NCI-H460 (cell line): ENCODE data around the gene TENM3. TPM values are rescaled to one million over a fixed set of nuclear protein-coding genes. Genes with fewer than 3 reads are reported as not detected.

ENCODE experiments used
- DNase-seq: peaks from one replicate; pipeline ENCODE4 v3.0.0-alpha.2; 2016; ENCODE audit warnings: low read depth; ENCODE audit errors: extremely low read depth
- total RNA-seq: library from RNA; depleted of rRNA; stranded (reverse); fragments of >200 nt; shearing (Covaris generic); gene quantifications from 2 replicates; pipeline ENCODE4 v1.2.3, GENCODE V29; 2014

TENM3 gene
- total RNA-seq, 1 experiment from 2014 or later = 13.8 TPM

- no peak for DNase-seq
Observed at GRCh38 chr4:182495031-182495430, 251.8 kb downstream of the TENM3 start.

- no peak for DNase-seq
Observed at GRCh38 chr4:182495645-182496385, 252.6 kb downstream of the TENM3 start.

GRCh38 chr4:182496408-182496807 lies 253.2 kb downstream of the TENM3 start:
- no peak for DNase-seq

DNA sequence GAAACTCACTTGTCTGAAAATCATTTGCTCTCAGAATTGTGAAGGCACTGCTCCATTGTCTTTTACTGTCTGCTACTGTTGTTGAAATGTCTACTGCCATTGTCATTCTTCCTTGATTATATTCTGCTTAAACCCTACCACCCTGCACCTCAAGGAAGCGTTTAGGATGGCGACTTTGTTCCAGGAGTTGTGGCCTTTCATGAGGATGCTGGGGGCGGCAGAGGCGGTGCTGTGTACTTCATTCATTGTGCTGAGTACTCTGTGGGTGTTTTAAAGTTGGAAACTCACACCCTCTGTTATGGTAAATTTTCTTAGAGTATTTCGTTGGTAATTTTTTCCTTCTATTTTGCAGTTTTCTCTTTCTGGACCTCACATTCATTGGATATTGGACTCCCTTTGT lies 258.9 kb downstream of the TENM3 start:
- DNase-seq = no peak

DNA sequence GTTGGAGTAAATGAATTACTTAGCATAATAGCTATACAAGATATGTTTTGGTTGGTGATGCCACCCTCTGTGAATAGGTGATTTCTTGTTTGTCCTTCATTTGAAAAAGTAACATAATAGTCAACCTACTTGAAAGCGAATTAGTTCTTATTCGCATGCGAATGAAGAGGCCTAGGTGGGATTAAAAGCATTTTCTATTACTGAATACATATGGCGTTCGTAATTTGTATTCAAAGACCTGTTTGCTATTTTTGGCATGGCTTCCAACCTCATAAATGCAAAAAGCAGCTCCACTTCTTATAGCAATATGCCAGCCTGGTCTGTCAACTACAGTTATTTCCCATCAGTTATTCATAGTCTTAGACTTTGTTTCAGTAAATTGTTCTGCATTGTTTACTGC lies 261.3 kb downstream of the TENM3 start:
- DNase-seq = no peak

- DNase-seq = no peak
Observed at GRCh38 chr4:182507805-182508204, 264.6 kb downstream of the TENM3 start.

DNA sequence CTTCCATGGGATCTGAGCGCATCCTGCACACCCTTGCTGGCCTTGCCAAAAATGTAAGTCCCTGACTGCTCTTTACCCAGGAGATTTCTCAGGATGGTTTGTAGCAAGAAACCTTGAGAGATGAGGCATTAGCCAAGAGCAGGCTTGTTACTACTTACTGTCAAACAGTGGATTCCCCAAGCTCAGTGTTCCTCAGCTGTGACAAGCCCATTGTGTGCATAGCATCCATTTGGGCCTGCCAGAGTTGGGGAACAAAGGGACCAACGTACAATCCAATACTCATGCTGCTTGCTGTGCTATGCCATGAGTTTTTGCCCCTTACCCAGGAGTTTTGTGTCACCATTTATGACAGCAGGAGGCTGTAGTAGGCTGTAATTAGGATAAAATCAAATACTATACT lies 267.6 kb downstream of the TENM3 start:
- no peak for DNase-seq

DNA sequence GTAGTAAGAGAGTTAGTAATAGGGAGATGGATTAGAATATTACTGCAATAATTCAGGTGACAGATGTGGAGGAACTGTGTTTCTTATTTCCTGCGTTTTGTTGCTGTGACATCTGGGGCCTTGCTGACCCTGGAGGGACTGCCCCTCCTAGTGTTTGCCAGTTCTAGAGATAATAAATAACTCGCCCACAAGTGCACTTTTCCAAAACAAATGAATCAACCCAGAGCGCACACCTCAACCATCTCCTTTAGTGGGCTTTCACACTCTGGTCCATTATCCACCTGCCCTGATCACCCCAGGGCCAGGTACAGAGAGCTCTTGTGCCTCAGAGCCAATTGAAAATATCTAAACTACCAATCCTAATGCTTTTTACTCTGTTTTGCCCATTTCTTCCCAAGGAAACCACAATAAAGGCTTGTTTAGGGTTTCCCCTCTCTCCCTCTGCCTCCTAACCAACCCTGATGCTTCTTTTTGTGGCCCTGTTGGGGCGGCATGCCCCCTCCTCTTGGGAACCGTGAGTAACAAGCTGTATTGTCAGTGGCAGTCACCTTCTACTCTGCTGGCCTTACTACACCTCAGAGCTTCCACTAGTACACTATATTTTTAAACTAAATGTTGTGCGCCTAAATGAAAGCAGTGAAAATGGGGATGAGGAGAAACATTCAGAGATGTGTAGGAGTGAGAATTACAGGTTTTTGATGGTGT lies 270.5 kb downstream of the TENM3 start:
- no peak for DNase-seq

DNA sequence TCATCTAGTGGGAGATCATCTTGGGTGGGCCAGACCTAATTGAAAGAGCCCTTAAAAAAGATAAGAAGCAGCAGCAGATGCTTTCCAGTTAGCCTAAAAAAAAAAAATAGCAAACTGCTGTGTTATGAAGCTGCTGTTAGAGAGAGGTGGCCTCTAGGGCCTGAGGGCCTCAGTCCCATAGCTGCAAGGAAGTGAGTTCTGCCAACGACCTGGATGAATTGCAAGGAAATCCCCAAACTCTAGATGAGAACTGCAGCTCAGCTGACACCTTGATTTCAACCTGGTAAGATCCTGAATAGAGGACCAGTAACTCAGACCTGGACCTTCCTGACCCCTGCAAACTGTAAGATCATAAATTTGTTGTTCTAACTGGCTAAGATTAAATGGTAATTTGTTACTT lies 275.2 kb downstream of the TENM3 start:
- no peak for DNase-seq

GRCh38 chr4:182519528-182519927 lies 276.3 kb downstream of the TENM3 start:
- no peak for DNase-seq

- DNase-seq = peak; percentile 5
Observed at GRCh38 chr4:182521011-182521410, 277.8 kb downstream of the TENM3 start.

DNA sequence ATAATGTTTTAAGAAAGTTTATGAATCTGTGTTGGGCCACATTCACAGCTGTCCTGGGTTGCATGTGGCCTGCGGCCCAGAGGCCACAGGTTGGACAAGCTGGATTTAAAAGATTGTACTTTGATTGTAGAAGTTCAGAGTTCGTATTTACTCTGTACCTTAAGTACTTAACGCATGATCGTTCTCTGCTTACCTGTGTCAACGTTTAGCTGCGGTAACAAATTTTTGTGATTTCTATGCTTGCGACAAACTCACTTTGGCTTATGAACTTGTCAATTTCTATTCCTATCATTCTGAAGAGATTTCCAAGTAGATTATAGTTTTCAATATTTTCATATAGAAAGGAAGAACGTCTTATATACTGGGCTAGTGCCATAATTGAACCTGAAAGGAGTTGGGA lies 285.6 kb downstream of the TENM3 start:
- DNase-seq = no peak

GRCh38 chr4:182530451-182530850 lies 287.2 kb downstream of the TENM3 start:
- no peak for DNase-seq

GRCh38 chr4:182531555-182532162 lies 288.5 kb downstream of the TENM3 start:
- DNase-seq = no peak

- no peak for DNase-seq
Observed at GRCh38 chr4:182532441-182532840, 289.2 kb downstream of the TENM3 start.

- no peak for DNase-seq
Observed at GRCh38 chr4:182533964-182534363, 290.8 kb downstream of the TENM3 start.

- no peak for DNase-seq
Observed at GRCh38 chr4:182536221-182536811, 293.1 kb downstream of the TENM3 start.

DNA sequence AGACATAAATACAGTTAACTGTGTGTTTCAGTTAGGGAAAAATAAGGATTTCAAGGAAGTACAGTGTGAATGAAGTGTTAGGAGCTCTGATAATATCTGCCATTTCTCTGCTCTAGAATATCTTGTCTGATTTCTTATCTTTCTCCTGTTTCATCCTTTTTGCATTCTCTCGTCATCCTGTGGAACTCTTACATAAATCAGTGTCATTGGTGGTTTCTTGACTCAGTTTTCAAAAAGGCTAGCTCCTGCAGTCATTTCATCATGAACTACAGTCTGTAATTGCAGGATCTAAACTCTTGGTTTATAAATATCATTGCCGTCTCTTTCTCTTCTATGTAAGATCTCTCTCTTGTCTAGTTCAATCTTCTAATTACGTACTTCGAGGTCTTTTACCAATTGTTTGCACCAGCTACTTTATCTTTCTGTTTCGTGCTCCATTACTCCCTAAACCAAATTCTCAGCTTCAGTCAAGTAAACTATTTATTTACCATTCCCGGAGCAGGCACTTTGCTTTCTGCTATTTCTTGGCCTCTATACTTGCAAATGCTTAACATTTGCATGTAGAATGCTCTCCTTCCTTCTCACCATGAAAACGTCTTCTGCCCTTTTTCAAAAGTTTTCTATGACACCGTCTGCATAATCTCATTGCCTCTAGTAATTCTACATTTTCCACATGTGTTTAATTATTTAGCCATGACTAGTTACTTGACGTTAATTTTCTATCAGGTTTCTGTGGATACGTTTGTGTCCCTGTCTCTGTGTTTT lies 294.0 kb downstream of the TENM3 start:
- DNase-seq = no peak

DNA sequence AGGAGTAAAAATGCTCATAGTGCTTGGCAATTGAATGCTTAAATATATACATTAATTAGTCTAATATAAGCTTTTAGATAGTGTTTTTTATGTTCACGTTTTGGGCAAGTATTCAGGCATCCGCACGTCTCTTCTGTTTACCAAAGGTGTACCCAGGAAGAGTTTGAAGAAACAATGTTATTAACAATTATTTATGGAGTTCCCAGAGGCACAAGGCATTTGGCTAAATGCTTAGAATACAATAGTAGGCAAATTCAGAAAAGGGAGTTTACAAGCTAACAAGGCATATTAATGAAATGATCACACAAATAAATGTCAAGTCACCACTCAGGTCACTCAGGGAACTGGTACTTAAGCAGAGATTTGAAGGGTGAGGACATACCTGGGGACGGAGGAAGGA lies 294.8 kb downstream of the TENM3 start:
- DNase-seq = no peak

DNA sequence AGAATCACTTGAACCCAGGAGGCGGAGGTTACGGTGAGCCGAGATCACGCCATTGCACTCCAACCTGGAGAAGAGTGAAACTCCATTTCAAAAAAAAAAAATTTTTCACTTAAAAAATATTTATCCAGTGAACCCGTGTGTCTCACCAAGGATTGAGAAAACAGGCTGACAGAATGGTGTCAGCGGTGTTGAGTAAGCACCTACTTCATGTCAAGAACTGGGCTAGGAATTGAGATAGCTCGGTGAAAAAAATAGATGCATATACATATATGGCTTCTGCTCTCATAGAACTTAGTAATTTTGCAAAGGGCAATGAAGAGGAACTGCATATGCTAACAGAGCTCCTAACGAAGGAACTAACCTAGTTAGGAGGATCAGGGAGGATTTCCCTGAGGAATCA lies 297.3 kb downstream of the TENM3 start:
- DNase-seq = no peak

- no peak for DNase-seq
Observed at GRCh38 chr4:182547435-182547834, 304.2 kb downstream of the TENM3 start.
